NCI-H187 (cell line): ENCODE measurements around the gene WNT9A.

ENCODE experiments used
- DNase-seq, 2 experiments: peaks; one replicate each; lab custom pipeline; 2025; lab: John Stamatoyannopoulos, UW

WNT9A gene

DNA sequence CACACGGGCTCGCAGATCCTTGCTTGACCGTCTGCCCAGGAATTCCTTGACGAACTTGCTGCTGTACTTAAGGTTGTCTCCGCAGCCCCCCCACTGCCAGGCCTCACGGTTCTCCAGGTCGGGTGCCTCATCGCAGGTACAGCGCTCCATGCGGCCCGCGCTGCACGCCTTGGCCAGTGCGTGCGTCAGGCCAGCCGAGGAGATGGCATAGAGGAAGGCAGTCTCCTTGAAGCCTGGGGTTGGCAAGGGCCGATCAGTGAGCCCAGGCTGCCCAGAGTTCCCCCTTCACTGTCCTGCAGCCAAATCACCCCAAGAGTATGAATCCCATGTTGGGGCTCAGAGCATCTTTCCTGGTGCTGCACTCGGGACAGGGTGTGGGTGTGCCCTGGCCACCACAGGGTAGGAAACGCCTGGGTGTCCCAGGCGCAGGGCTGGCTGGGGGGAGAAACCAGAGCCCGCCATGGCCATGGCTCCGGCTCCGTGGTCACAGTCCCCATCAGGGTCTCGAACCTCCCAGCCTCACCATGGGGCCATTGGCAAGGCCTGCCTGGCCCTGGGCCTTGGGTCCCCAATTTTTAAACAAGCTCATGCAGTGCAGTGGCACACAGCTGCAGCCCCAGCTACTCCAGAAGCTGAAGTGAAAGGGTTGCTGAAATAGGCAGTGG lies 23.4 kb downstream of the WNT9A start:
- DNase-seq: no peak

DNA sequence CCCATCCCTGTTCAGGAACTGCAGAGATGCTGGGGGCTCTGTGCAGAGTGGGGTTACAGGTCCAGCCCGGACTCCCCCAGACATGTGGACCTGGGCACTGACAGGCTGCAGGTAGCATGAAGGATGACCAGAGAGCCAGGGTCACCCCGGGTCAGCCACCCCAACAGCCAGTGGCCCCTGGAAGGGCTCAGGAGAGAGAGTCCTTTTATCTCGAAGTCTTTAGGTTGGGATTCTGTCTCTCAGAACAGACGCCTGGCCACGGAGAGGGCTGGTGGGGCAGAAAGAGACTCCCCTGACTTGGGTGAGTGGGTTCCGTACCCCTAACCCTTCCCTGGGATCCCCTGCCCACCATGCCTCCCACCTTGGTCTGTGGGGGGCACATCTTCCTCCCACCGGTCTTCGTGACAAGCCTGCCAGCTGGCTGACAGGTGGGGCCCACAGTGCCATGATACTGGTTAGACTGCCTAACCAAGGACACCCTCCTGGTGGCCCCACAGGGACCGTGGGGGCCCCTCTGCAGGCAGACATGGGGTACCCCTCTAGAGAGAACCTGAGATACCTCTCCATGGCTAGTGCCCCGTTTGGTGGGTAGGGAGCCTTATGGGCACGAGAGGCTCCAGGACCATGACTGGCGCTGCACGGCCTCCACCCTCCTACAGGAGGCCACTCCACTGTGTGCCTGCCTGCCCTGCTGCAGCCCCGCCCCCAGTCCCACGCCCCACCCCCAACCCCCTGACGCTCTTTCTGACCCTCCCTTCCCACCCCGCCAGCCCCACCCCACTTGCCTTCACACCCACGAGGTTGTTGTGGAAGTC lies 24.2 kb downstream of the WNT9A start:
- no peak for DNase-seq

DNA sequence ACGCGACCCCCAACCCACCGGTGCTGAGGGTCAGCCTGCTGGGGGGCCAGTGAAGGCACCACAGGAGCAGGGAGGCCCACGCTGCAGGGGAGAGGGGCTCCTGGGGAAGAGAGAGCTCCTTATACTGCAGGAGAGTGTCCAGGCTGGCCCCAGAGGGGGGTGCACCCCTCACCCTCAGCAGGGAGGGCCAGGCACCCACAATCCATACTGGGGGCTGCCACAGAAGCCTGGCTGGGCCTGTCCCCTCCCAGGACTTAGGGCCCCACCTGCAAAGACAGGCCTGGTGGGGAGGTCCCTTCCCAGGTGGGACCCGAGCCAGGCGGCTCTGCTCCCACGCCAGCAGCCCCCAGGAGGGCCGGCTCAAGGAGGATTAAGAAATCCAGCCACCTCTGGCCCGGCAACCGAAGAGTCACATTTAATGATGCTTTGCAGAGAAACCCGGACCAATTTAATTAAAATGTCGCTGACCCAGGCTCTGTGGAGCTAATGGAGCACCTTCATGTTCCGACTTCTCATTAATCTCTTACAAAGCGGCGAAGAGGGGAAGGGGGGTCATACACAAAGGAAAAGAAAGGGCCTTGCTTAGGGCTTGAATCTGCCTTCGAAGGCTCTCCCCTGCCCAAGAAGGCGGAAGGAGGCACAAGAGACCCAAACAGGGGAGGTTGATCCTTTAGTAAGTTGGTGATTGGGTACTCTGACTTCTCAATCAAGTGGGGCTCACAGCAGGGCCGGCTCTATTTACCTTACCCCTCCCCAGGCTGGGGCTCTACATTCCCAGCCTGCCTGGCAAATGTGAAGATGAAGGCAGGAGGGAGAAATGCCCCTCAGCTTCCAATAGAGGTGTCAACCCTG lies 25.0 kb downstream of the WNT9A start:
- DNase-seq: no peak

DNA sequence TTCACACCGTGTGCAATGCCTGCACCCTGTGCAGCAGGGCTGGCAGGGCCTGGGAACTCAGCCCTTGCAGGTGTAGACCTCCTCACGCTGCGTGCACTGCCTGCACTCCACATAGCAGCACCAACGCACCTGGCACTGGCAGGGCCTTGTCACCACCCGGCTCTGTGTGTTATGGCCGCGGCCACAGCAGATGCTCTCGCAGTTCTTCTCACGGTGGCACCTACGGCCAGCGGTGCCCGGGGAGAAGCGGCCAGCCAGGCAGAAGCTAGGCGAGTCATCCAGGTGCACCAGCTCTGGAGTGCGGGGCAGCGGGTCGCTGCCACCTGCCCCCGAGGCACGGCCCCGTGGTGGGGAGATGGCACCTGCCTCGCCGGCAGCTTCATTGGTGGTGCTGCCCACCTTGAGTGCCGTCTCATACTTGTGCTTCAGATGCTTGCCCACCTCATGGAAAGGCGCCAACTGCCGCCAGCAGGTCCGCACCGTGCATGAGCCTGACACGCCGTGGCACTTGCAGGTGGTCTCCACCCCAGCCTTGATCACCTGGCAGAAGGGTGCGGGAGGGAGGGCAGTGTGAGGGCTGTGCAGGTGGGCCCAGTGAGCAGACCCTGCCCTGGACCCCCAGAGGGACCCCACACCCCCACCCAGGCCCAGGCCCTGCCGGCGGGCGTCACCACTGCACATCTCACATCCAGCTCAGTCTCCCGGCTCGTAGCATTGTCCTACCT lies 26.1 kb downstream of the WNT9A start:
- DNase-seq: no peak

DNA sequence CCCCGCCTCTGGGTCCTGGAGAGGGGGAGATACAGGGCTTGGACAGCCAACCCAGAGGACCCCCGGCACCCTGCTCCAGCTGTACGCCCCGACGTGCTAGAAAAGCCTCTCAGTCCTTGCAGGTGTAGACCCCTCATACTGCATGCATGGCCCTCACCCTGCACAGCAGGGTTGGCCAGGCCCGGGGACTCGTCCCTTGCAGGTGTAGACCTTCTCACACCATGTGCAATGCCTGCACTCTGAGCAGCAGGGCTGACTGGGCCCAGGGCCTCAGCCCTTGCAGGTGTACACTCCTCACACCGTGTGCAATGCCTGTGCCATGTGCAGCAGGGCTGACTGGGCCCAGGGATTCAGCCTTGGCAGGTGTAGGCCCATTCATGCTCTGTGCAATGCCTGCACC lies 26.8 kb downstream of the WNT9A start:
- no peak for DNase-seq

DNA sequence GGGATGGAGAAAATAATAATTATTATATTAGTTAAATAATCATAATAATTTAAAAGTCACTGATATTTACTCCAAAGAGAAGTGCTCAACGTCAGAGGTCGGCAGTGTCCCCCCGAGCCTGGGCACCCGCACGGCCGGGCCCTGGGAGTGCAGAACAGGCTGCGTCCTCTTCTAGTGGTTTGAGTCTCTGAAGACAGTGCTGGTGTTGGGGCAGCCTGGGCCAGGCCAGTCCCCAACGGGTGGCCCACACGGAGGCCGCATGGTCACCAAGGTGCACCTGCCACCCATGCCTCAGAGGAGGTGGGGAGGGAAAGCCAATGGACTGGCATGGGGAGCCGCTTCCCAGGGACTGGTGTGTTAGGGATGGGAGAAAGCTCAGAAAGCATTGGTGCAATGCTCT lies 27.3 kb downstream of the WNT9A start:
- DNase-seq: no peak

DNA sequence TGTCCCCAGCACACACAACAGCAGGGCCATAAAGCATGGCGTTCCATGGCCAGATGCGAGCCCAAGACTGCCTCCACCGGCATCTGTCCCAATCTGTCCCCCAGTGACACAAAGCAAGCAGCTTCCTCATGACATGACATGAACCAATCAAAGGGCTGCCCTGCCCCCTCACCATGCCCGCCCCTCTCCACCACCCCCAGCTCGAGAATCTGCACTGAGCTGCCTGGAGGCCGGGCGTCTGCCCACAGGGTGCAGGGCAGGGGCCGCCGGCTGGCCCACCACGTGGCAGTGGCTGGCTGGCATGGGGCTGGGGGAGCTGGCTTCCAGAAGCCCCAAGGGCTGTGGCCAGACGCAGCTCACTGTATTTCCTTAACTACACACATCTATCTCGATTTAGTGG lies 27.8 kb downstream of the WNT9A start:
- no peak for DNase-seq

DNA sequence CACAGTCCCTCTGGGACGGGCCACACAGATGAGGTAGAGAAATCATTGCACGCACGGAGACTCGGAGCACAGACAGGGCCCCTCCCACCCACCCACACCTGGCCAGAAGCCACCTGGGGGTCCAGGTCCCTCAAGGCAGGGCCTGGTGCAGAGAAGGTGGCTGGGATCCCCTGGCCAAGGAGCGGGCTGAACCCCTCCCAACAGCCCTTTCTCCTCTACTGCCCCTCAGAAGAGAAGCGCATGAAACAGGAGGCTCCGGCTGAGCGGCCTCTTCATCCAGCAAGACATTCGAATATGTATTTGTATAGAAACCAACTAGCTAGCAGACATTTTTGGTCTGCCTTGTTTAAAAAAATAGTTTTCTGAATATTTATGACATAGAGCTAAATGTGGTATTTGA lies 29.0 kb downstream of the WNT9A start:
- DNase-seq: no peak

DNA sequence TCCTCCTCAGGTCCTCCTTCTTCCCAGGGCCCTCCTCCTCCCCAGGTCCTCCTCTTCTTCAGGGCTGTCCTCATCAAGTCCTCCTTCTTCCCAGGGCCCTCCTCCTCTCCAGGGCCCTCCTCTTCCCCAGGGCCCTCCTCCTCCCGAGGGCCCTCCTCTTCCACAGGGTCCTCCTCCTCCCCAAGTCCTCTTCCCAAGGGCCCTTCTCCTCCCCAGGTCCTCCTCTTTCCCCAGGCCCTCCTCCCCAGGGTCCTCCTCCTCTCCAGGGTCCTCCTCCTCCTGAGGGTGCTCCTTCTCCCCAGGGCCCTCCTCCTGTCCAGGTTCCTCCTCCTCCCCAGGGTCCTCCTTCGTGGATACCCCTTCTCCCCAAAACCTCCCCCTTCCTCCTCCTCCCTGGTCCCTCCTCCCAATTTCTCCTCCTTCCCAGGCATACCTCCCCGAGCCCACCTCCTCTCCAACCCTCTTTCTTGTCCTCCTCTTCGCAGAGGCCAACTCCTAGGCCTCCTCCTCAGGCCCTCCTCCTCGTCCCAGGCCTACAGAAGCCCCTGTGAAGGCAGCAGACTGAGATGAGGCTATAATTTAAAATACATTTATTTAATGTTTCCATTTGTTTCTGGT lies 29.5 kb downstream of the WNT9A start:
- DNase-seq: no peak

DNA sequence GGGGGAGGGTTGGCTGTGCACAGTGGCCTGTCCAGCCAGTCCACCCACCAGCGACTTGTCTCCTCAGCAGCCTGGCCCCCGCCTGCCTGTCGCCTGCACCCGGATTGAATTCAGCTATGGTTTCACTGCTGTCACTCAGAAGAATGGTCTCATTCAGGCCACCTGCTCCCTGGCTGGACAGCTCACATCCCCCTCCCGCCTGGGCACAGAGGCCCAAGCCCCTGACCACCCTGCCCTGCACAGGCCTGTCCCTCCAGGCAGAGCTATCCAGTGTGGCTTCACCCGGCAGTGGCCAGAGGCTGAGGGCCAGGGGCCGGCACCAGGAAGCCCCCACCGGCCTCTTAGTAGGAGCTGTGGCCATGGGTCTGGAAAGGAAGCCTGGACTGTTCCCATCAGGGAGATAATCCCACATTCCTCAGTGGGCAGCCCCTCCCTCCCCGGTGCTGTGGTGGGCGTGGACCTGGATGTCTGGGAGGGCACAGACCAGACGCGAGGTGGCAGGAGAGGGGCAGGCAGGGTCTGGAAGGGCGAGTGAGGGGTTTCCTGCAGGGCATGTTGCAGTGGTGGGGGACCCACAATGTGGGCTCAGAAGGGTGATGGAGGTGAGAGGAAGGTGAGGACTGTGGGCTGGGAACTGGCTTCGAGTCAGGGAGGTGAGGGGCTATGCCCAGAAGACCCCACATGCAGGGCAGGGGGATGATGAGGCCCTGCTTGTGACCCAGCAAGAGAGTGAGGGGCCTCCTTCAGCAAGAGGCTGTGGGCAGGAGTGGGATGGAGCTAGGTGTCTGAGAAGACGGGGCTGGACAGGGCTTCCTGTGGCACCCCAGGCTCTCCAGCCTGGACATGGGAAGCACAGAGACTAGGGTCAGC lies 30.4 kb downstream of the WNT9A start:
- DNase-seq: no peak

DNA sequence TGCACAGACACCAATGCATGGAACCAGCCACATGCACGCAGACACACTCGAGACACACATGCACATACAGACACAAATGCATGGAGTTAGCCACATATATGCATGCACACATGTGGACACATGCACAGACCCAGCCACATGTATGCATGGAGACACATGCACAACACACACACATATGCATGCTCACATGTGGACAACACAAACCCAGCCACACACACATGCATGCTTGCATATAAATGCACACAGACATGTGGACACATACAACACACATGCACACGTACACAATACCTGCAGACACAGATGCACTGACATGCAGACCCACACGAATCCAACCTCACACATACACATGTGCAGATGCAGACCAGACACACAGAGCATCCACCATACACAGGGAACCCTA lies 31.1 kb downstream of the WNT9A start:
- no peak for DNase-seq

DNA sequence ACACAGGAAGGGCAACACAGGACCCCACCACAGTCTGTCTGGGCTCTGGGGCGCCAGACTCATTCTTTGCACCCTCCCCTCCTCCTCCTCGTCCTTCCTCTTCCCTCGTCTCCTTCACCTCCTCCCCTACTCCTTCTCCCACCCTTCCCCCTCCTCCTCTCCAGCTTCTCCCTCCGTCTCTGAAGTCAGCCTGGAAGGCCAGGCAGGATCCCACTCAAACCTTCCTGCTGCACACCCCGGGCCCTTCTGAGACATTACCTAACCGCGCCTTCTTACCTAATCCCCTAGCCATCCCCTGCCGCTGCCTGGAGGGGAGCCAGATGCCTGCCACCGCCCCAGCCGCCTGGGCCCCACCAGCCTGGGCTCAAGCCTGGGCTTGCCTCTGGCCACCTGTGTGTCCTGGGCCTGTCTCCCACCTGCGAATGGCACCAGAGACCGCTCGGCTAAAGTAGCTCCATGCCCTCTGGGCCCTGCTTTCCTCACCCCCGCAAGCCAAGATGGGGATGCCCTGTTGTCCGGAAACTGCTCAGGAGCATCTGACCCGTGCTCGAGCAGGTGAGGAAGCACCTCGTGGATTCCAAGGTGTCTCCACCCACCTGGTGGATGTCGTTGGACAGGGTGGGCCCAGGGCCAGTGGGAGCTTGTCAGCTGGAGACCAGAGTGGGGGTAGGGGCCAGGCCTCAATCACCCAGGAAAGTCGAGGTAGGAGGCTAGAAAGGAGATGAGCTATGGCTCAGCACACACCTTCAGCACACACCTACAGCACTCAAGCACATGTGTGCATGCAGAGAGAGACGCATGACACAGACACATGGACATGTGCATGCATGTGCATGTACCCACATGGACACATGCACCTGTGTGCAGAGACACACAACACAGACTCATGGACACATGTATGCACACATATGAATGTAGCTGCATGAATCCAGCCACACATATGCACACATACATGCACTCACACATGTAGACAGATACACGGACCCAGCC lies 31.9 kb downstream of the WNT9A start:
- DNase-seq: no peak

DNA sequence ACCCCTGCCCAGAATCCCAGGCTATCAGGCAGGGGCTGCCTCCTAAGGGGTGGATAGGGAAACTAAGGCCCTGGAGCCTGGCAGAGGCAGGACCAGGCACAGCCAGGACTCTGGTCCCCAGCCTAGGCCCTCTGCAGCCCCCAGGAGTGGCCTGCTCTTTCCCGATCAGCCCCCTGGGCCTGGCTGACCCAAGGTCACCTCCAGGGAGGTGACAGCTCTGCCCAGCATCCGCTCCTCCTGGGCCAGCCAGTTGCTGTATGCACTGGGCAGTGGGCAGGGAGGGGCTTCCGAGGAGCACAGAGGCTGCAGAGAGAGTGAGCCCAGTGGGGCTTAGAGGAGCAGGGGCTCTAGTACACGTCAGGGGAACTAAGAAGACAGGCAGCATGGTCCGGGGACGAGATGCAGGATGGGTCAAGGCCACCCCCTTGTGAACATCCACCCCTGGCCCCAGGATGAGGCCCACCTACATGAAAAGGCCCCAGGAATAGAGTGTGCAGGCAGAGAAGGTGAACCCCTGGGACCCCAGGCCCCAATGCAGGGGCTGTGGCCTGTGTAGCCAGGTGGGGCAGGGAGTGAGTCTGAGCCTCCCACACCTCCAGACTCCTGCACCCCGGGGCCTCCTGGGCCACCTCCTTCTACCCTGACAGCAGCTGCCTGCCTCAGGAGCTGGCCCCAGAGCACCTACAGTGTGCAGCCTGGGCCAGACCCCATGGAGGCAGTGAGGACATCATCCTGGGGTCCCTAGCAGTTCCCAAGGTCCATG lies 32.8 kb downstream of the WNT9A start:
- no peak for DNase-seq

DNA sequence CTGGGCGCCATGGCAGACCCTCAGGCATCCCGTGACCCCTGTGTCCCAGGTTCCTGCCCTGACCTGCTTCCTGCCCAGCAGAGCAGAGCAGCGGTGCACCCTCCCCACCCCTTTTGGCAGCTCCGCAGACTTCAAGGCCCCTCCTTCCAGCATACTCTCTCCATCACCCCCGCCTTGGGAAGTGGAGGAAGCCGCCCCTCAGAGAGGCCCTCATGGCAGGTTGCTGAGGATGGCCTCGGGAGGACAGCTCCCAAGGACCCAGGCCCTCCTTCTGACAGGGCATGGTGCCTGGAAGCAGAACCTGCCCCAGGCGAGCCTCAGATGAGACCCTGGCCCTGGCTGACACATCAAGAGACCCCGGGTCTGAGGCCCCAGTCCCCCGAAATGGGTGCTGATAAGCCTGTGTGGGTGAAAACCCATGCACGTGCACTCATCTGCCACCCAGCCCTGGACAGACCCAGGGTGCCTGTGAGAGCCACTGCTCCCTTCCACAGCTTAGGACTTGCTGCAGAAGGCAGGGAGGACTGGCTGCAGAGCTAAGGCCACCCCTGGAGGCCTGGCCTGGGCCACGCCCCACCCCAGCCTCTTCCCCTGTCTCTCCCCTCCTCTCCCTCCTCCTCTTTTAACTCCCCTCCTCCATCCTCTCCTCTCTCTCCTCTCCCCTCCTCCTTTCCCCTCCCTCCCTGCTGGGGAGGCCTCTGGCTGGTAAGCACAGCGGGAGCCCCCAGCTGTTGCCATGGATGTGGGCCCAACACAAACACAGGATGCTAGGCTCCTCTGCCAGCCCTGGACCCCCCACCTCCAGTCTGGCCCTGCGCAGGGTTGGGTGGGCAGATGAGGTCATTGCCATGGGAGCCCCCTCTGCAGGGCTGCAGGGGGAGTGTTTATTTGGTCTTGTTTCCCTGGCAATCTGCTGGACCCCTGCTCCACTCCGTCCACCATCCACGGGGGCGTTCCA lies 33.7 kb downstream of the WNT9A start:
- no peak for DNase-seq

DNA sequence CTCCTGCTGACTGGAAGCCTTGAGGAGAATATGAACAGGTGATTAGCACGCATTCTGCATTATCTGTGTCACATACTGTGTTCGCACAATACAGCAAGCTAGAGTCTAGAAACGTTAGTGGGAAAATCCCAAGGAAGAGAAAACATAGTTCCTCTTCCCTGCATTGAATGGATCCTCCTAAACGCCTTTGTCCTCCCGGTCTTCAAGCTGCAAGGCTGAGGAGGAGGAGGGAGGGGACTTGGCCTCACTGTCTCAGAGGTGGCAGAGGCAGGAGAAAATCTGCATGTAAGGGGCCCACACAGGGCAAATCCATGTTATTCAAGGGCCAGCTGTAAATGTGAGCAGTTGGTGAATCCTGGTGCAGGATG lies 34.4 kb downstream of the WNT9A start:
- no peak for DNase-seq

DNA sequence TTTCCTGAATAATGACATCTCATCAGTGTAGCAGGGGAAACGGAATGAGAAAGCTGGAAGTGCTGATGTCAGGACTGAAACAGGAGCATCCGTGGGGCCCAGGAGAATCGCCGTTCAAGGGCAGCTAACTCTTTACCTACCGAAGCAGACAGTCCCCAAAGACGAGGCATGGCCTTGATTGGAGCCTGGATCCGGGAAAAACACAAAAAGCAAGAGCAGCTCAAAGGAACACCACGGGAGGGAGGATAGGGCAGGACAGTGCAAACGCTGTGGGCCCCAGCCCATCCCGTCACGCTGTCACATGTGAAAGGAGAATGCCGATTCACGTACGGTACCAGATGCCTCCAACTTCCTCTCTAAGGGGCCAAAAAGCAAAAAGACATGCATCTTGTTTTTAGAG lies 34.9 kb downstream of the WNT9A start:
- no peak for DNase-seq

DNA sequence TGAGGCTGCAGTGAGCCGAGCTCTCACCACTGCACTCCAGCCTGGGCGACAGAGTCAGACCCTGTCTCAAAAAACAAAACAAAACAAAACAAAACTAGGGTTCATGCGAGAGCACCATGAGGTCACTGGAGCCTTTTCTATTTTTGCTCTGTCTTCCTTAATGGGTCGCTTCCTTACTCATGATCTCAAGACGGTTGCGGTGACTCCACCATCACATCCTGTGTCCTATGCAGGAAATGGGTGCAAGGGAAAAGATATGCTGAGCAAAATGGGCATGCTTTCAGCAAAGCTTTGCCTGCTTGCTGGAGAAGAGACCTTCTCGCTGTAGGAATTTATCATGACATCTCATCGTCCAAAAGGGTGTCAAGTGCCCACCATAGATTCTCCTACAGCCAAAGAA lies 36.4 kb downstream of the WNT9A start:
- no peak for DNase-seq
